Neural progenitor cell (in vitro differentiated cells): ENCODE results near the gene AEBP1. TPM values are rescaled to one million over a fixed set of nuclear protein-coding genes. Genes with fewer than 3 reads are reported as not detected.
A peak's percentile ranks its signal among the peaks of the same experiment; 100 is the strongest.

ENCODE experiments used
- DNase-seq: peaks from one replicate; pipeline ENCODE4 v3.0.0-alpha.2; 2016; ENCODE audit warnings: low spot score
- H2AFZ ChIP-seq: fragments of 200-600 bp; sonication (generic); replicated peaks from 2 replicates; pipeline ENCODE4 v1.6.1; 2016; ENCODE audit warnings: antibody characterized with exemption
- H3F3A ChIP-seq: fragments of 200-600 bp; sonication (generic); 2 replicates; pipeline ENCODE4 v1.6.1; 2016; ENCODE audit warnings: antibody characterized with exemption, low read depth
- H3K27ac ChIP-seq: fragments of 200-600 bp; sonication (generic); 2 replicates; pipeline ENCODE4 v1.5.1; 2016; ENCODE audit warnings: mild to moderate bottlenecking
- H3K27me3 ChIP-seq: fragments of 200-600 bp; sonication (generic); 2 replicates; pipeline ENCODE4 v1.6.1; 2016; ENCODE audit warnings: mild to moderate bottlenecking, moderate library complexity
- H3K36me3 ChIP-seq: fragments of 200-600 bp; sonication (generic); 2 replicates; pipeline ENCODE4 v1.5.1; 2016
- H3K4me1 ChIP-seq: fragments of 200-600 bp; sonication (generic); 2 replicates; pipeline ENCODE4 v1.6.1; 2016; ENCODE audit warnings: mixed run types
- H3K4me2 ChIP-seq: fragments of 200-600 bp; sonication (generic); 2 replicates; pipeline ENCODE4 v1.6.1; 2016
- H3K4me3 ChIP-seq: fragments of 200-600 bp; sonication (generic); 2 replicates; pipeline ENCODE4 v1.5.1; 2016
- H3K79me2 ChIP-seq: fragments of 200-600 bp; sonication (generic); 2 replicates; pipeline ENCODE4 v1.6.1; 2016; ENCODE audit warnings: low read depth
- H3K9ac ChIP-seq: fragments of 200-600 bp; sonication (generic); 2 replicates; pipeline ENCODE4 v1.6.1; 2016
- H3K9me3 ChIP-seq: fragments of 200-600 bp; sonication (generic); 2 replicates; pipeline ENCODE4 v1.5.1; 2016; ENCODE audit warnings: low read depth
- H4K20me1 ChIP-seq: fragments of 200-600 bp; sonication (generic); 2 replicates; pipeline ENCODE4 v1.6.1; 2016; ENCODE audit warnings: low read depth
- H3K27ac Mint-ChIP-seq: 3 replicates; pipeline ENCODE4 v1.8.0; 2021; ENCODE audit warnings: mixed read lengths
- H3K27me3 Mint-ChIP-seq: 2 replicates; pipeline ENCODE4 v1.8.0; 2022; ENCODE audit warnings: low read depth, mild to moderate bottlenecking, inconsistent platforms, moderate library complexity, mixed read lengths; ENCODE audit not compliant: insufficient read depth
- H3K36me3 Mint-ChIP-seq: 3 replicates; pipeline ENCODE4 v1.8.0; 2021; ENCODE audit warnings: mixed read lengths
- H3K4me1 Mint-ChIP-seq: 3 replicates; pipeline ENCODE4 v1.8.0; 2021; ENCODE audit warnings: mixed read lengths
- H3K4me3 Mint-ChIP-seq: 3 replicates; pipeline ENCODE4 v1.8.0; 2021; ENCODE audit warnings: mild to moderate bottlenecking, moderate library complexity, mixed read lengths
- H3K9me3 Mint-ChIP-seq: 3 replicates; pipeline ENCODE4 v1.8.0; 2020; ENCODE audit warnings: mixed read lengths
- EZH2 ChIP-seq: fragments of 200-600 bp; sonication (generic); IDR thresholded peaks from 2 replicates; pipeline ENCODE4 v1.6.1; 2017; ENCODE audit warnings: antibody characterized with exemption, mild to moderate bottlenecking, moderate library complexity
- EZH2phosphoT487 ChIP-seq: fragments of 200-600 bp; sonication (generic); IDR thresholded peaks from 2 replicates; pipeline ENCODE4 v1.6.1; 2017; ENCODE audit warnings: antibody characterized with exemption
- total RNA-seq: library from RNA; depleted of rRNA; stranded (reverse); fragments of >200 nt; gene quantifications from 2 replicates; pipeline ENCODE4 v1.2.3, GENCODE V29; 2015; ENCODE audit warnings: low replicate concordance
- TF ChIP-seq, protein P1 (sequence below): fragments of 200-600 bp; sonication (generic); IDR thresholded peaks from 2 replicates; pipeline ENCODE4 v1.5.1; 2017; ENCODE audit warnings: antibody characterized with exemption, mild to moderate bottlenecking

Gene AEBP1
- total RNA-seq, 1 donor from 2014 or later = 4.5 TPM

DNA sequence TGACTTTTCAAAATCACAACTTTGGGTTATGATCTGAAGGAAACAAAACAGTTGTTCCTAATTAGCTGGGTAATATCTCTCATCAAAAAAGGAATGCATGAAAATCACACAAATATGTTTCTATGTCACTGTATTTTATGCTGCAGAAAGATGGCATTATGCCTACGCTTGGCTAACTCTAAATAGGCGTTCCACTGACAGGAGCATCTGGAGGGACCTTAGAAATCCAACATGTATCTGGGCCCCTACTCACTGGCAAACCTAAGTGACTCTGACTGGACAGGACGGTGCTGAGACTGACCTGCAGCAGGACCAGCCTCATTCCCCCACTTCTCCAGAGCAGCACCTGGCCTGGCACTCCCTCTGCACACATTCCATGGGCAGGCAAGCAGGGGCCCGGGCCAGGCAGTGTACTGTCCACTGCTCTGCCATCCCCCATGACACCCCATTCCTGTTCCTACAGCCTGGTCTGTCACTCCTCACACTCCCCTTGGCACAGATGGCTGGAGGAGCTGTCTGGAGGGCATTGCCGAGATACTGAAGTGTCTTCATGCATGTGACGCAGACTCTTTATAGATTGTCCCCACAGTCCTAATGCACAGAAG lies 39.6 kb downstream of the AEBP1 start:
- Histone ChIP-seq H3K36me3 (no peaks in the 10 kb centered on the region), H3K79me2 (no peaks in the 10 kb centered on the region), H3K9ac (no peak overlapping the region), H3K4me1 (peaks cover 17% of the 10 kb centered on the region), H2AFZ (no peak overlapping the region), H3K27me3 (peaks cover 49% of the 10 kb centered on the region), H3K4me3 (no peak overlapping the region), H3K9me3 (no peaks in the 10 kb centered on the region), H3K4me2 (no peak overlapping the region), H3K27ac (no peak overlapping the region), H4K20me1 (no peaks in the 10 kb centered on the region), H3F3A (peaks cover 8% of the 10 kb centered on the region)
- no peak for DNase-seq
- Mint-ChIP-seq H3K4me1 (peaks cover 14% of the 10 kb centered on the region), H3K36me3 (no peaks in the 10 kb centered on the region), H3K27me3 (peaks cover 12% of the 10 kb centered on the region), H3K9me3 (no peaks in the 10 kb centered on the region), H3K27ac (no peak overlapping the region), H3K4me3 (no peak overlapping the region)
- no peak for TF ChIP-seq EZH2
- TF ChIP-seq, protein P1, sequence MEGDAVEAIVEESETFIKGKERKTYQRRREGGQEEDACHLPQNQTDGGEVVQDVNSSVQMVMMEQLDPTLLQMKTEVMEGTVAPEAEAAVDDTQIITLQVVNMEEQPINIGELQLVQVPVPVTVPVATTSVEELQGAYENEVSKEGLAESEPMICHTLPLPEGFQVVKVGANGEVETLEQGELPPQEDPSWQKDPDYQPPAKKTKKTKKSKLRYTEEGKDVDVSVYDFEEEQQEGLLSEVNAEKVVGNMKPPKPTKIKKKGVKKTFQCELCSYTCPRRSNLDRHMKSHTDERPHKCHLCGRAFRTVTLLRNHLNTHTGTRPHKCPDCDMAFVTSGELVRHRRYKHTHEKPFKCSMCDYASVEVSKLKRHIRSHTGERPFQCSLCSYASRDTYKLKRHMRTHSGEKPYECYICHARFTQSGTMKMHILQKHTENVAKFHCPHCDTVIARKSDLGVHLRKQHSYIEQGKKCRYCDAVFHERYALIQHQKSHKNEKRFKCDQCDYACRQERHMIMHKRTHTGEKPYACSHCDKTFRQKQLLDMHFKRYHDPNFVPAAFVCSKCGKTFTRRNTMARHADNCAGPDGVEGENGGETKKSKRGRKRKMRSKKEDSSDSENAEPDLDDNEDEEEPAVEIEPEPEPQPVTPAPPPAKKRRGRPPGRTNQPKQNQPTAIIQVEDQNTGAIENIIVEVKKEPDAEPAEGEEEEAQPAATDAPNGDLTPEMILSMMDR = no peak
- no peak for TF ChIP-seq EZH2phosphoT487

DNA sequence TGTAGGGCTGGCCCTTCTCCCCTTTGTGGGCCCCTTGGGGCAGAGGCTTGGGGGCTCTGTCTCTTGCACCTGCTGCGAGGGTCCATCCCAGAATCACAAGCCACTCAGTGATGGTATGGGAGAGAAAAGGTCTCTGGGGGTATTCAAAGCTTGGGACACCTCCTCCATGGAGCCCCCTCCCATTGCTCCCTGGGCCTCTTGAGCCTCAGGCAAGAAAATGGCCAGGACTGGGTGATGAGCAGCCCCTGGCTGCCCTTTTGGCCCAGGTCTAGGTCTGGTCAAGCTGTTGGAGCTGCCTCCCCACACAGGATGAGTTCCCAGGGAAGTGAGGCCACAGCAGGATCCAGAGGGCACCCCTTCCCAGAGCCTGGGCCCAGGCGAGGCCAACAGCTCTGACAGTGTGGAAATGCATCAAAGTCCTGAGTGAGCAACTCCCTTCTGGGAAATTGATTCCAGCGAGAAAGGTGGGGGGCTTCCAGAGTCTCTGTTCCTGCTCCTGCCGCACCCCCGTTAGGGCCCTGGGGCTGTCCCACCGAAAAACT lies 40.4 kb downstream of the AEBP1 start:
- no peaks in the 10 kb centered on the region for H3K79me2 ChIP-seq
- DNase-seq = no peak
- H3K4me1 ChIP-seq = peaks cover 17% of the 10 kb centered on the region
- no peaks in the 10 kb centered on the region for H4K20me1 ChIP-seq
- H3K9me3 ChIP-seq = no peaks in the 10 kb centered on the region
- no peak overlapping the region for H3K27ac ChIP-seq
- no peaks in the 10 kb centered on the region for H3K9me3 Mint-ChIP-seq
- H3K4me3 ChIP-seq = no peak overlapping the region
- H3K4me2 ChIP-seq = no peak overlapping the region
- no peaks in the 10 kb centered on the region for H3K36me3 Mint-ChIP-seq
- H3K4me3 Mint-ChIP-seq = no peak overlapping the region
- H3F3A ChIP-seq = peaks cover 8% of the 10 kb centered on the region
- H3K36me3 ChIP-seq = no peaks in the 10 kb centered on the region
- H3K4me1 Mint-ChIP-seq = peaks cover 14% of the 10 kb centered on the region
- no peak overlapping the region for H3K27ac Mint-ChIP-seq
- H3K27me3 Mint-ChIP-seq = peaks cover 12% of the 10 kb centered on the region
- H2AFZ ChIP-seq = no peak overlapping the region
- no peak overlapping the region for H3K9ac ChIP-seq
- H3K27me3 ChIP-seq = peaks cover 49% of the 10 kb centered on the region
- no peak for TF ChIP-seq EZH2
- TF ChIP-seq, protein P1 = no peak
- TF ChIP-seq EZH2phosphoT487 = no peak

DNA sequence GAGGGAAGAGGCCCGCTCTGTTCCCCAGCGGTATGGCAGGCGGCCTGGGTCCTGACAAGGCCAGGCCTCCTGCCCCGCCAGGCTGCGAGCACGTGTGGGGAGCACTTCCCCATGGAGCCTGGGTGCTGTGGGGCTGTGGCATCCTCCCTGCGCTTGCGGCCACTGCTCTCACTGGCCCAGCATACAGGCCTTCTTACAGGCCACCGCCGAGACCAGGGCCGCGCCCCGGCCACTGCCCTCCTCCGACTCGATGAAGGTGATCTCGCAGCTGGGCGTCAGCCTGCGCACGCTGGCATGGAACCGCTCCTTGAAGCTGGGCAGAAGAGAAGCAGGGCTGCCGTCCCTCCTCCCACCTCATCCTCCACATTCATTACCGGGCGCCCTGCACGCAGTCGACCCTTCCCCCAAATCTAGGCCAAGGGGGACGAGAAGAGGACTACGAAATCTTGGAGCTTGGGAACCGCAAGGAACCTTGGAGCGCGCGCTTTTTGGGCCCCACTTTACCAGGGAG lies 40.9 kb downstream of the AEBP1 start:
- peak overlapping the region; percentile 69 for H2AFZ ChIP-seq
- H3K27me3 Mint-ChIP-seq = peaks cover 12% of the 10 kb centered on the region
- peaks cover 17% of the 10 kb centered on the region for H3K4me1 ChIP-seq
- H3K4me3 Mint-ChIP-seq = peak overlapping the region; percentile 80
- TF ChIP-seq, protein P1 = no peak
- TF ChIP-seq EZH2phosphoT487 (no peak), EZH2 (no peak)
- no peaks in the 10 kb centered on the region for H4K20me1 ChIP-seq
- peaks cover 8% of the 10 kb centered on the region for H3F3A ChIP-seq
- no peaks in the 10 kb centered on the region for H3K36me3 ChIP-seq
- peak overlapping the region; percentile 84 for H3K4me2 ChIP-seq
- H3K27me3 ChIP-seq = peaks cover 49% of the 10 kb centered on the region
- H3K9ac ChIP-seq = no peak overlapping the region
- no peaks in the 10 kb centered on the region for H3K9me3 ChIP-seq
- H3K27ac Mint-ChIP-seq = no peak overlapping the region
- H3K4me1 Mint-ChIP-seq = peaks cover 14% of the 10 kb centered on the region
- no peaks in the 10 kb centered on the region for H3K9me3 Mint-ChIP-seq
- H3K79me2 ChIP-seq = no peaks in the 10 kb centered on the region
- no peak overlapping the region for H3K4me3 ChIP-seq
- DNase-seq = no peak
- H3K36me3 Mint-ChIP-seq = no peaks in the 10 kb centered on the region
- no peak overlapping the region for H3K27ac ChIP-seq
